ENCODE measurements around the gene OSGEP. TPM values are rescaled to one million over a fixed set of nuclear protein-coding genes. Genes with fewer than 3 reads are reported as not detected.
"Not testable (repeated sequence)": the region's sequence is repeated elsewhere in the genome, so short reads cannot be mapped to it uniquely, and the experiment has no call there.

The OSGEP gene
- total RNA-seq, 1 donor from 2014 or later, result 60.9 TPM

GRCh38 chr14:20455355-20456300, 1.0 kb upstream of the OSGEP start:
- no peak for TF ChIP-seq POLR2AphosphoS5 (IDR thresholded peaks at IDR 0.05; ENCODE audit: insufficient read depth in 1 of 2, low read depth in 1 of 2)
- TF ChIP-seq POLR2A (IDR thresholded peaks at IDR 0.05), result no peak
- no peak for TF ChIP-seq CTCF (IDR thresholded peaks at IDR 0.05)
- Histone ChIP-seq H3K9me3 (no peaks in the 10 kb centered on the region), H3K27me3 (no peaks in the 10 kb centered on the region), H3K36me3 (peaks cover 0 to 59% of the 10 kb centered on the region in 2 donors), H3K4me1 (peaks cover 51% of the 10 kb centered on the region), H3K4me3 (peak overlapping the region; percentile 87 to 88), H3K27ac (peak overlapping the region; percentile 96)
- no peak for DNase-seq (ENCODE audit: extremely low spot score in 2 of 2)
- intact Hi-C loops (cut with DNase I), result no loop called here

DNA sequence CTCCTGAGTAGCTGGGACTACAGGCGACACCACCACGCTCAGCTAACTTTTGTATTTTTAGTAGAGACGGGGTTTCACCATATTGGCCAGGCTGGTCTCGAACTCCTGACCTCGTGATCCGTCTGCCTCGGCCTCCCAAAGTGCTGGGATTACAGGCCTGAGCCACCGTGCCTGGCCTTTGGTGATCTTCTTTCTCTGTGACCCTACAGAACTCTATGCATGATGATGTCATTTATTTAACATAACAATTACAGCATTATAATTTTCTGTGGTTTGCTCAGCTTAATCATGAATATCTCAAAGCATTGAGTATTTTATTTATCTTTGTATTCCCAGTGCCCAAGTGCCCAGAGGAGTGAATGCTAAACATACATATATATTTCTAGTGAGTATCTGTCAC, 1.8 kb downstream of the OSGEP start:
- H3K27ac ChIP-seq; H3K9me3 ChIP-seq; intact Hi-C loops (cut with DNase I); DNase-seq (ENCODE audit: extremely low spot score in 2 of 2); H3K4me3 ChIP-seq; H3K27me3 ChIP-seq: not testable (repeated sequence)
- peaks cover 0 to 62% of the 10 kb centered on the region in 2 donors for H3K36me3 ChIP-seq
- H3K4me1 ChIP-seq, result peaks cover 23% of the 10 kb centered on the region

- Histone ChIP-seq H3K4me3 (no peak overlapping the region), H3K27me3 (no peaks in the 10 kb centered on the region), H3K9me3 (no peaks in the 10 kb centered on the region), H3K4me1 (no peaks in the 10 kb centered on the region), H3K27ac (no peak overlapping the region), H3K36me3 (peaks cover 0 to 57% of the 10 kb centered on the region in 2 donors)
- intact Hi-C loops (cut with DNase I), result no loop called here
- no peak for TF ChIP-seq CTCF (IDR thresholded peaks at IDR 0.05)
- DNase-seq (ENCODE audit: extremely low spot score in 2 of 2), result no peak
Observed at GRCh38 chr14:20446889-20447288, 7.7 kb downstream of the OSGEP start.

DNA sequence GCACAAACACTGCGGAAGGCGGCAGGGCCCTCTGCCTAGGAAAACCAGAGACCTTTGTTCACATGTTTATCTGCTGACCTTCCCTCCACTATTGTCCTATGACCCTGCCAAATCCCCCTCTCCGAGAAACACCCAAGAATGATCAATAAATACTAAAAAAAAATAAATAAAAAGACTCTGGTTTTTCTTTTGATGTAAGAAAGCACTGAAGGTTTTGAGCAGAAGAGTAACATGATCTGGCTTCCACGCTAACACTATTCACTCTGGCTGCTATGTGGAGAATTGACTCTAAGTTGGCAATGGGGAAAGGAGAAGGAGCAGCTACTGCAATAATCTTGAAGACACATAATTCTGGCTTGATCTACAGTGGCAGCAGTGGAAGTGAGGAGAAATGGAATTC, 11.0 kb downstream of the OSGEP start:
- intact Hi-C loops (cut with DNase I); H3K27ac ChIP-seq; H3K4me3 ChIP-seq; DNase-seq (ENCODE audit: extremely low spot score in 2 of 2); H3K9me3 ChIP-seq; H3K27me3 ChIP-seq; H3K4me1 ChIP-seq: not testable (repeated sequence)
- H3K36me3 ChIP-seq, result peaks cover 0 to 25% of the 10 kb centered on the region in 2 donors

DNA sequence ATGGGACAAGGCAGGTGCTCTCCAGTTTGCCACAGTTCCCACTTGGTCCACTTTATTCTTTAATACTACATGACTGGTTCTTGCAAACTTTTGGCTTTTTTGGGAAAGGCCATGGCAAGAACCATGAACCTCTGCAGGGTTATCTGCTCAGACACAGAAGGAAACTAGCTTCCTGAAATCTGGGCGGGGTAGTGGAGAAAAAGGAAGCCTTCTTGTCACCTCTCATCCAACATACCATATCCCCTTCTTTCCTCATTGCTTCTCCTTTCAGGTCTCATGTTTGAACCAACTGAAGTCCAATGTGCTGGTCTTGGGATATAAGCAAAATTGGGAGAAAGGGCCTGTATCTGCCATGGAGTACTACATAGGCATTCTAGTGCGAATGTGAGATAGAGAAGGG, 13.2 kb downstream of the OSGEP start:
- TF ChIP-seq POLR2A (IDR thresholded peaks at IDR 0.05) (no peak), POLR2AphosphoS5 (IDR thresholded peaks at IDR 0.05; ENCODE audit: insufficient read depth in 1 of 2, low read depth in 1 of 2) (no peak), CTCF (IDR thresholded peaks at IDR 0.05) (no peak)
- no peak for DNase-seq (ENCODE audit: extremely low spot score in 2 of 2)
- H3K9me3 ChIP-seq, result no peaks in the 10 kb centered on the region
- no peaks in the 10 kb centered on the region for H3K4me1 ChIP-seq
- no peaks in the 10 kb centered on the region for H3K27me3 ChIP-seq
- H3K36me3 ChIP-seq, result peaks cover 0 to 3% of the 10 kb centered on the region in 2 donors
- intact Hi-C loops (cut with DNase I), result no loop called here
- no peak overlapping the region for H3K27ac ChIP-seq
- no peak overlapping the region for H3K4me3 ChIP-seq

DNA sequence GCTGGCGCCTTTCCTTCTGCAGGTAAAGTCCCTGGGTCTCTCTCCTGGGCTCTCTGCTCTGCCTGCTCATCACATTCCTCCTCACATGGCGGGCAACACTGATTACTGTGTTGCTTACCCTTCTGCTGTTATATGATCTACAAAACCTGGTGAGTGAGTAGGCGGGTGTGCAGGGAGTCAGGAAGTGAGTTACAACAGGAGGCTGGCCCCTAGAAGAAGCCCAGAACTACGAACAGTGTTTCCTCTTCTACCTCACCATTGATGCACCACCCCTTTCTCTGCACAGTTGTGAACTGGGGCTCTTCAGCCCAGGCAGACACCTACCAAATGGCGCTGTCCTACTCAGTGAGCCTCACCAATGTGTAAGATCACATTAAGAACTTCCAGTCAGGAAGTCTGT, 13.7 kb downstream of the OSGEP start:
- H3K4me1 ChIP-seq, result no peaks in the 10 kb centered on the region
- no peak for DNase-seq (ENCODE audit: extremely low spot score in 2 of 2)
- no peak overlapping the region for H3K27ac ChIP-seq
- intact Hi-C loops (cut with DNase I), result no loop called here
- H3K9me3 ChIP-seq, result no peaks in the 10 kb centered on the region
- no peaks in the 10 kb centered on the region for H3K36me3 ChIP-seq
- H3K27me3 ChIP-seq, result no peaks in the 10 kb centered on the region
- no peak overlapping the region for H3K4me3 ChIP-seq
- TF ChIP-seq POLR2A (IDR thresholded peaks at IDR 0.05) (no peak), CTCF (IDR thresholded peaks at IDR 0.05) (no peak), POLR2AphosphoS5 (IDR thresholded peaks at IDR 0.05; ENCODE audit: insufficient read depth in 1 of 2, low read depth in 1 of 2) (no peak)
